HUDEP-2 (cell line): ENCODE results near the gene WWP2.
A peak's percentile ranks its signal among the peaks of the same experiment; 100 is the strongest.
"Not testable (repeated sequence)": the region's sequence is repeated elsewhere in the genome, so short reads cannot be mapped to it uniquely, and the experiment has no call there.

Source experiments
- DNase-seq, 76 experiments: peaks; one replicate each; lab custom pipeline; 2025; ENCODE audit not compliant: unreplicated experiment in 76 of 76; lab: John Stamatoyannopoulos, UW

The WWP2 gene

DNA sequence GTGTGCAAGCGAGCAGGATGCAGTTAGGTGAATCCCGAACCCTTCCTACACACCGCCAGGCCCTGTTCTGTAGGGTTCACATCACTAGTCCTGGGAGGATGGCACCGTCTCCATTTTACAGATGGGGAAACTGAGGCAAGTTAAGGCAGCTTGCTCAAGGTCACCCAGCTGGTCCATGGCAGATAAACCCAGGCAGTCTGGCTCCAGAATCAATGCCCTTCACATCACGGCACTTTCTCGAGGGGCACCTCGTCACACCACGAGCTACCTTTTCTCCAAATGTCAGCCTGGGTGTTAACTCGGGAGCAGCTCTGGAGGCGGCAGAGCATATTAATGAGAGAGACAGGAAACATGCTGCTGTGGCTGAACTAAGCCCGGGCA lies 16.9 kb upstream of the WWP2 start:
- no peak for DNase-seq

DNA sequence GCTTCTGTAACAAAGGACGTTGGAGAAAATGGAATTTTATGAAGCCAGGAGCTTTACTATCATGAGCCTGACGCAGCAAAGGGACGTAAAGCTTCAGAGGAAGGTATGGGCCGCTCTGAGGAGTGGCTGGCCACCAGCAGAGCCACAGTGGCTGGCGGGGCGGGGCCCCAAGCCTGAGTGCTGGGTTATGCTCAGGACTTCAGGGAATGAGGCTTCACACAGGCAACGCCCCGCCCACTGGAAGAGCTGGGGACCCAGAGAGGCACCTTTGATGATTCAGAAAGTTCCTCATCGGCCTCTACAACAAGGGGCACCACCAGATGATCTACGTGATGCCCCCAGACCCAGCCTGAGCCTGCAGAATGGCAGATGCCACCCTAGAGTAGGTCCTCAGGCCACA lies 16.2 kb upstream of the WWP2 start:
- no peak for DNase-seq

DNA sequence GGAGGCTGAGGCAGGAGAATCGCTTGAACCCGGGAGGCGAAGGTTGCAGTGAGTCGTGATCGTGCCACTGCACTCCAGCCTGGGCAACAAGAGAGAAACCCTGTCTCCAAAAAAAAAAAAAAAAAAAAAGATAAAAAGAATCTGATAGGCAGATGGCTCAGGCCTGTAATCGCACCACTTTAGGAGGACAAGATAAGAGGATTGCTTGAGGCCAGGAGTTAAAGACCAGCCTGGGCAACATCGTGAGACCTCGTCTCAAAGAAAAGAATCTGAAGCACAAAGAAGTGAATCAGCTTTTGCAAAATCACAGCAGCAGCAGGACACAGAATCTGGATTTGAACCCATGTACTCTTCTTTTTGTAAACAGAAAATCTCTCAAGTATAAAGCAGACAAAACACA lies 15.0 kb upstream of the WWP2 start:
- DNase-seq: peak in 1 of 76 experiments; percentile 42

DNA sequence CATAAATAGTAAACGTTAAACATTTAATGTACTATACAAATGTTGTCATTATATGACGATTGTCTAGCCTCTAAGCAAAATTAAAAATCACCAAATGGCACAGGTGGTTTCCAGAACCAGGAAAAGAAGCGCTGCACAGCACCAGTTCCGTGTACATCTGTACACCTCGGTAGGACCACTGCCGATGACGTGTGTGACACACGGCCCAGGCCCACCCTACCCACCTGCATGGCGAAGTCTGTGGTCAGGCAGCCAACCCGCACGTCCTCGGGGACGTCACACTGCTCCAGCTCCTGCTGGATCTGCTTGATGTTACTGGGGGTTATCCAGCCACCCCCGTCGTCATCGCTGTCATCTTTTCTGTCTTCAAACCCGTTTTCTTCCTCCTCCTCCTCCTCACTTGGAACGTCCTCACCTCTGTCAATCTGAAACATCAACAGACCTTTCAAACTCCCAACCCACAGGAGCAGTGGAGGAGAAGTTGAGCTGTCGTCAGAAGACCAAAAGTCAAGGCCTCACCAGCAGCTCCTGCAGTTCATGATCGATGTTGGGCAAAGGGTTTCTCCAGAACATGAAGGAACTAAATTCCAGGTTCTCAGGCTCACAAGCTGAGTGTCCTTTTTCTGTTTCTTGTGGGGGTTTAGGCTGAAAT lies 13.3 kb upstream of the WWP2 start:
- DNase-seq: no peak

DNA sequence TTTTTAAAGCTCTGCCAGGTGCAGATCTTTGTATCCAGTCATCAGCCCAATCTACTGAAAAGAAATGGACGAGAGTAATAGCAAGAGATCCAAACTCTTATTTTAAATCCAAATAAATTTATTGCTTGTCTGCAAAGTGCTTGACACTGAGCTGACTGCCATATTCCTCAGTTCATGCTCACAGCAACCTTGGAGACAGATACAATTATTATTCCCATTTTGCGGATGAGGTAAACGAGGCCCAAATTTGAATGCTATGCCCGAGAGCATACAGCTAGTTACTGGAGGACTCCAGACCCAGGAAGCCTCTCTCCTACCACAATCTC lies 8.0 kb upstream of the WWP2 start:
- DNase-seq: no peak

DNA sequence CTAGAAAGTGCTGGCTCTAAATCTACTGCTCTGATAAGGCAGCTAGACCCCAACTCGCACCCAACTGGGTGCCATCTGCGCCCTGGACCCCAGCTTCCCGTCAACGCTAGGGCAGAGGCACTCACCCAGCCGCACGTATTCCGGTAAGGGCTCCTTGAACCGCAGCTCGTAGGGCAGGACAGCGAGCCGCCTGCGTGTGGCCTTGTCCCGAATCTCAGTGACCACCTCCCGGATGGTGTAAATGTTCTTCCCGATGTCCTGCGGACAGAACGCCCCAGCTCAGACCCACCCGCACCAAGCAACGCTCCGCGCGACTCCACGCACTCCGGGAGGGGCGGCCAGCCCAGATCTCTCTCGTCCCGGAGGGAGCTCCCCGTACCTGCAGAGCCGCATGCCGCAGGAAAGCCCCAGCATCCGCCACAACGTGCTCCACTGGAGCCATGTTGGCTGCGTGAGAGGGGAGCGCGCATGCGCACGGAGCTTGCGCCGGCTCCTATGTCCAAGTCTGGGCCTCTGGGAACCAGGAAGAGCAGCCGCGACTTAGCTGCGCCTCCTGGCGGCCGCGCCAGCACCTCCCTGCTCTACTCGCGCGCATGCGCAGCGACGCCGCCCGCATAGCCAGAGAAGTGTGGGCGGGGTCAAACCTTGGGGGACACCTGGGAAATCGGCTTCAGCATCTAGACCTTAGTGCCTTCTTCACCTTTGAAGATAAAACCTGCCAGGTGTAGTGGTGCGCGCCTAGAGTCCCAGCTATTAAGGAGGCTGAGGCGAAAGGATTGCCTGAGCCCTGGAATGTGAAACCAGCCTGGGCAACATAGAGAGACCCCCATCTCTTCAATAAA lies 7.4 kb upstream of the WWP2 start, which contains the start of gene NOB1:
Gene NOB1, minus strand, starts transcription at position 458 of the 842 bp plus-strand sequence. Its CDS starts 16 bp downstream, at position 442.
- peak in 75 of 76 experiments; percentile 17 to 96 (median 92) for DNase-seq

DNA sequence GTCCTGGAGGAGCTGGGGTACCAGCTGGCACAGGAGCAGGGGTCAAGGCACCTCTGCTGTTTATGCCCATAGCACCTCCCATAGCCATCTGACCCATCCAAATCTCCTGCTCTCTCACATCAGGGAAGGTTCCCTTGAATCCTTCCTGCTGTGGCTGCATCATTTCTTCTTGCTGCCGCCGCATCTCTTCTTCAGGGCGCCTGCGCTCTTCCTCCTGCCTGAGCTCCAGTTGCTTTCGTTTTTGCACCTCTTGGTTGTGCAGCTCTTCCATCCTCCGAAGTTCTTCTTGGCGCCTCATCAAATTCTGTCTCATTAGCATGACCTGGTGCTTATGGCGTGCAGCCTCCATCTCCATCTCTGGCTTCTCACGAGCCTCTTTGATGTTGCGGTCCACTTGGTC lies 5.4 kb upstream of the WWP2 start:
- no peak for DNase-seq

DNA sequence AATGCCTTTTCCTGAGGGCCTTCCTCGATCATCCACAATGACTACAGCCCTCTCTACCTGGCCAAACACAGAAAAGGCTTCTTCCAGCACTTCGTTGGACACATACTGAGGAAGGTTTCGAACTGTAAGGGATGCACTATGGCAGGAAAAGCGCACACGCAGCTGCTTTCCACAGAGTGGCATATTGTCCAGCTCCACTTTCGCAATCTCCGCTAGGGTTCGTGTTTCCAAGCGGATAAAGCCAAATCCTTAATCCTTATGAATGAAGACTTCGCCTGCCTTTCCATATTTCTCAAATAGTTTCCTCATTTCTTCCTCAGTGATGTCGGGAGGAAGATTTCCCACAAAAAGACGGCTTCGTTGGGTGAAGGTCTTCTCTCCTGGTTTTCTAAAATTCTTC lies 4.8 kb upstream of the WWP2 start:
- DNase-seq: not testable (repeated sequence)

DNA sequence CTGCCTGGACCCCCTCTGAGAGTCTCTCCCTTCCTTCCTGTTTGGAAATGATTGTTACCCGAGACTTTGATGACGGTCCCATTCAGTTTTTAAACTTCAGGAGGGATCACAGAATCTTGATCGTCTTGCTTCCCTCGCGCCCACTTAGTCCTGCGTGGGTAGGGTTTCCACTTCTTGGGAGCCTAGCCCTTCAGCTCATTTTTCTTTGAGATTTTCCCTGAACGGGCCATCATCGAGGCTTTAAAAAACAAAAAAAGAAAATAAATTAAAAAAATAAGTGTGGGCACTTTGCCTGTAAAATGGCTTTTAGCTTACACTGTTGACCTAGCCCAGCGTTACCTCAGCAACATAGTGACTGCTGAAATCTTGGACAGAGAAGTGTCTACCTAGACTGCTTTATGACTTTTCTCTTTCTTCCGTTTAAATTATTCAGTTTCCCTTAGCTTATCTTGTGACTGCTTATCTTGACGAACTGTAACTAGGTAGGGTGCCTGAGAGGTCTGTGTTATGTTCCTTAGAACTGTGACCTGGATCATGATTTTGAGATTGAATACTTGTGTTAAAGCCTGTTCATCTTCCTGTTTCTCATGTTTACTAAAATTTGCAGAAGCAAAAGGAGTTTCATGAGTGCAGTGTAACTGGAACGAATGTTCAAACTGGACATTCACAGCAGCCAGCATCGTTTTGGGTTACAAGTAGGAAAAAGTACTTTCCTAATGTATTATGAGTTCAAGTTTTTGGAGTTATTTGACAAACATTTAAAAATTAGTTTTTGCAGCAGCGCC lies 874 bp downstream of the WWP2 start:
- DNase-seq: peak in 12 of 76 experiments; percentile 6 to 46 (median 20)

DNA sequence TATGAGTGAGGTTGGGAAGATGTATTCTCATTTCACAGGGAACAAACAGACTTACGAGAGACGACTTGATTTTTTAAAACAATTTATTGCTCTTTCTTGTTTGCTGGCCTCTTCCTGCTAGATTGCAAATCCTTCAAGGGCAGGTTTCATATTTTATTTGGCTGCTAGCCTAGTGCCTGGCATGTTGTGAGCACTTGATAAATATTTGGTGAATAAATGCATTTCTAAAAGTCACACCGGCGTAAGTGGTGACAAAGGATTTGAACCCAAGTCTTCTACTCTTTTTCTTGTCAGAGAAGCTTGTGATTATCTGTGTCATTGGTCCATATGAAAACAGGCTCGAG lies 1.4 kb downstream of the WWP2 start:
- no peak for DNase-seq

DNA sequence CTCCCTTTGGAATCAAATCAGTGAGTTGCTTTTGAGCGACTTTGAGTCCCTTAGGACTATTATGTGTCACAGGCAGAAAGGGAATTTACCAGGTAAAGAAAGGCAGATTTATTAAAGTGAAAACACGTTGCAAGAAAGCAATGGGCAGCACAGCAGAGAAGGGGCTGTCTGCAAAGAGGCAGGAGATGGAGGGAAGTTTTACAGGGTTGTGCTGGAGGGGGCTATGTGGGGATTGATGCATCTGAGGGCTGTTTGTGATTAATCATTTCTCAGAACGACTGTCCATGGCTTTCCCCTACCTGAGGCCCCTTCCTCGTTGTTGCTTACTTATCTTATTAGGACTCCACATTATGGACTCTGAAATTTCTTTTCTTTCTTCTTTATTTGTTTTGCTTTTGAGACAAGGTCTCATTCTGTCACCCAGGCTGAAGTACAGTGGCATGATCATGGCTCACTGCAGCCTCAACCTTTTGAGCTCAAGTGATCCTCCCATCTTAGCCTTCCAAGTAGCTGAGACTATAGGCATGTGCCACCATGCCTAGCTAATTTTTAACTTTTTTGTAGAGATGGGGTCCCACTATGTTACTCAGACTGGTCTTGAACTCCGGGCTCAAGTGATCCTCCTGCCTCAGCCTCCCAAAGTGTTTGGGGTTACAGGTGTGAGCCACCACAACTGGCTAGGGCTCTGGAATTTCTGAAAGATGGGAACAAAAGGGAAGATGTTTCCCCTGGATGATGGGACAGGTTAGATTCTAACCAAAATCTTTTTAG lies 5.5 kb downstream of the WWP2 start:
- DNase-seq: no peak

DNA sequence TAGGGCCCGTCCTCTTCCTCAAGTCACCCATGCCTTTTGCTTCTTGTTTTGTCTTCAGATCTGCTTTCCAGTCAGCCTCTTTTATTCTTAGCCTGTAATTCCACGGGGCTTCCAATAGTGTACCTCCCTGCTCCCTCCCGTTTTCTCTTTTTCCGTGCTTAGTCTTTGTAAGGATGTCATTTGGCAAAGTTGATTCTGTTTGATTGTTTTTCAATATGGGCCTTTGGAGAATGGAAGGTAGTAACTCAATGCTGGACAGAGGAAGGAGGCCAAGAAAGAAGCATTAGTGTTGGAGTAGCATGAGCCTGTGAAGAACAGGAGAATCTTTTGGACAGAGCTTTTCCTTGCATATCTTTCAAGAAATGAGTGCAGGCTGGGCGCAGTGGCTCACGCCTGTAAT lies 6.5 kb downstream of the WWP2 start:
- DNase-seq: no peak

DNA sequence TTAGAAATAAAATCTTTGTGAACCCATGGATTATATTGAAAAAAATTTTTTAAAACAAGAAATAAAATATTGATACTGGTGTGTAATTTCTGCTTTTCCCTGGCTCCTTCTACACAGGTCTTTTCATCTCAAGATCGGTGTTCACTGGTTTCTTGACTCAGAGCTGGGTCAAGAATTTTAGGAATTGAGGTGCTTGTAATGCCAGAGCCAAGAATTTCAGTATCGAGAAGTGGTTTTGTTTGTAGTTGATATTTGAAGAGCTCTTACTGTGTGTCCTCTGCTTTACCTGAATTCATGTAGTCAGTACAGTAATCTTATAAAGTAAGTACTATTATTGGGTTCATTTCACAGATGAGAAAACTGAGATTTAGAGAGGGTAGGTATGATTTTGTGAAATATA lies 7.3 kb downstream of the WWP2 start:
- DNase-seq: no peak

DNA sequence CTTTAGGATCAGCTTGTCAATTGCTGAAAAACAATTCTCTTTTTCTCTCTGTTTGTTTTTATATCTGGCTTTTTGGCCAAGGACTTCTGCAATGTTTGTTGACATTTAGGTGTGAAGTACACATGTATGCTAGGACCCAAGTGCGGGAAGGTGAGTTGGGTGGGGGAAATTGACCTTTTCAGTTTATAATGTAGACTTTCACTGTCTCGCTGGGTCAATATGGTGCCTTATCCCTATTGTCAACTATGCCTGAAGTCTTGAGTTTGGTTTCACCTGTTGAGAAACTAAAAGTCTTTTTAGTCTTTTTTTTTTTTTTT lies 9.5 kb downstream of the WWP2 start:
- DNase-seq: no peak

DNA sequence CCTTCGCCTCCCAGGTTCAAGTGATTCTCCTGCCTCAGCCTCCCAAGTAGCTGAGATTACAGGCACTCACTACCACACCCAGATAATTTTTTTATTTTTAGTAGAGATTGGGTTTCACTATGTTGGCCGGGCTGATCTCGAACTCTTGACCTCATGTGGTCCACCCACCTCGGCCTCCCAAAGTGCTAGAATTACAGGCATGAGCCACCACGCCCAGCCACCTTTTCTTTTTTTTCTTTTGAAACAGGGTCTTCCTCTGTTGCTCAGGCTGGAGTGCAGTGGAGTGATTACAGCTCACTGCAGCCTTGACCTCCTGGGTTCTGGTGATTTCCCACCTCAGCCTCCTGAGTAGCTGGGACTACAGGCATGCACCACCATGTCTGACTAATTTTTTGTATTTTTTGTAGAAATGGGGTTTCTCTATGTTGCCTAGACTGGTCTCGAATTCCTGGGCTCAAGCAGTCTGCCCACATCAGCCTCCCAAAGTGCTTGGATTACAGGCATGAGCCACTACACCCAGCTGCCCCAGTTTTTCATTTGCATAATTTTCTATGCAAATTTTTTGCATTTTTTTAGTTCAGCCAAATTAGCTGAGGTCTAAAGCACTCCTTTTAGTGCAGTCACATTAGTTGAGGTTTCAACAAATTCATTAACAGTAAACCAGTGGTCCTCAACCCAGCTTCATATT lies 11.3 kb downstream of the WWP2 start:
- no peak for DNase-seq

DNA sequence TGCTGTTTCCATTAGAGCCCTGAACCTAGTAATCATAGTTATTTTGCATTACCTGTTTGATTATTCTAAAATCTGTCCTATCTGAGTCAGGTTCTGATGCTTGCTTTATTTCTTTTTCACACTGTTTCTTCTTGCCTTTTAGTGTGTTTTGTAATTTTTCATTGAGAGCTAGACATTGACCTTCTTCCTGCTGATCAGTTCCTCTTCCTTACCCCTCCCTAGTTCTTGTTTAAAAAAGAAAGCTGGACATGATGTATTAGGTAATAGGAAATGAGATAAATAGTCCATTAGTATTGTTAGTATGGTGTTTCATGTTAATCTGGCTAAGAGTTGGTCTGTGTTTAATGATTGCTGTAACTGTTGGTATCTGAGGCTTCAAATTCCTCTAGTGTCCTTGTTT lies 13.4 kb downstream of the WWP2 start:
- no peak for DNase-seq

DNA sequence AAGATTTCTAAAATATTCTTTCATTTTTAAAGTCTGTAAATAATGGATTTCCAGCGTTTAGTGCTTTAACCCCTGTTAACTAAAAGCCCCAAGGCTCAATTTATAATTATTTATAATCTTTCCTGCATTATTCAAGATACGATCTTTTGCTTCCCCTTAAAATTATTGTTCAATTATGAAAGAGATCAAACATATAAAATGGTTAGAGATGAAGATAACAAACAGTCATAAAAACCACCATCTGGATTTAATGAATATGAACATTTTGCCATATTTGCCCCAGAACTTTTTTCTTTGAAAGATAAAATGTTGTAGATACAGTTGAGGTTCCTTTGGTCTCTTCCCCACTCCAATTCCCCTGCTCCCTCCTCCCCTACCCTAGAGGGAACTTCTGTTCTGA lies 17.6 kb downstream of the WWP2 start:
- DNase-seq: no peak

DNA sequence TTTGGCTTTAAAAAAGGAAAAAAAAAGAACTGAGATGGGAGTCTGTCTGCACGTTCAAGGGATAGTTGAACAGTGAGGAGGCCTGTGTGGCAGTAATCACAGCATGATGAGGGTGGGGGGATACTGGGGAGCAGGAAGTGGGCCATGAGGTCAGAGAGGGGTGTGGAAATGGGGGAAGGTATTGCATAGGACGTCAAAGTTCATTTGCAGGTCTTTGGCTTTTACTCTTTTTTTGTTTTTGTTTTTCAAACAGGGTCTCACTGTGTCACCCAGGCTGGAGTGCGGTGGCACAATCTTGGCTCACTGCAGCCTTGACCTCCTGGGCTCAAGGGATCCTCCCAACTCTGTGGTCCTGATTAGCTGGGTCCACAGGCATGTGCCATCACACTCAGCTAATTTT lies 19.0 kb downstream of the WWP2 start:
- DNase-seq: no peak

DNA sequence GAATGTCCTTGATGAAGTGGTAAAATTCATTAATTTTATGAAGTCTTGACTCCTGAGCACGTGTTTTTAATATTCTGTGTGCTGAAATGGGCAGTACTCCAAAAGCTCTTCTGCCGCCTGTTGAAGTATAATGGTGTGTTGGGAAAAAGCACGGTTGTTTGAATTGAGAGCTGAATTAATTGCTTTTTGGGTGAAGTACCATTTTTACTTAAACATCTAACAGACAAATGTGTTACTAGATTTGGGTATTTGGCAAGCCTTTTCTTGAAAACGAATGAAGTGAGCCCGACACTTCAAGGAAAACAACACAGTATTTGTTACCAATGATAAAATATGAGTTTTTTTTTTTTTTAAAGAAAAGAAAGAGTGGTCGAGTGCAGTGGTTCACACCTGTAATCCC lies 22.5 kb downstream of the WWP2 start:
- no peak for DNase-seq

DNA sequence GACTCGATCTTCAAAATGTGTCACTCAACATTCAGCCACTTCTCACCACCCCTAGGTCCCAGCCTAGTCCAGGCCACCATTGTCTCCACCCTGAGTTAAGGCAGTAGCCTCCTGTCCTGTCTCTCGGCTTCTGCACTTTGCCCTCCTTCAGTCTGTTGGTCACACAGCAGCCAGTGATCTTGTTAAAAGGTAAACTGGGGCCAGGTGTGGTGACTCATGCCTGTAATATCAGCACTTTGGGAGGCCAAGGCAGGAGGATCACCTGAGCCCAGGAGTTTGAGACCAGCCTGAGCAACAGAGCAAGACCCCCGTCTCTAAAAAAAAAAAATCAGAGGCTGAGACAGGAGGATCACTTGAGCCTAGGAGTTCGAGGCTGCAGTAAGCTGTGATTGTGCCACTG lies 25.8 kb downstream of the WWP2 start:
- DNase-seq: no peak
